Panc1 (cell line): ENCODE results near the gene QRFPR. TPM values are rescaled to one million over a fixed set of nuclear protein-coding genes. Genes with fewer than 3 reads are reported as not detected.

Experiments used
- ATAC-seq: fragments of 200-7000 bp; cut with Tn5 transposase; 2 replicates; pipeline ENCODE4 v1.9.1; 2020; ENCODE audit warnings: mild to moderate bottlenecking, moderate library complexity
- BruUV-seq: library from RNA; stranded (reverse); fragments of 400-500 nt; replicated peaks from 2 replicates; lab custom pipeline; 2021; lab: Mats Ljungman, UMichigan
- CTCF ChIA-PET: fragments of 300-600 bp; sonication (Branson Sonifier 250); formaldehyde crosslinking; loops from one replicate; lab custom pipeline; 2022; ENCODE audit warnings: antibody characterized with exemption; lab: Charles Lee
- POLR2A ChIA-PET: fragments of 300-600 bp; sonication (Branson Sonifier 250); formaldehyde crosslinking; loops from one replicate; lab custom pipeline; 2022; ENCODE audit warnings: antibody characterized with exemption; lab: Charles Lee
- DNase-seq: peaks from one replicate; pipeline ENCODE4 v3.0.0-alpha.2; 2010; ENCODE audit warnings: low read depth, low spot score
- H3K27ac ChIP-seq: 2 replicates; pipeline ENCODE4 v1.5.1; 2011; ENCODE audit warnings: mild to moderate bottlenecking, low read length, inconsistent platforms
- H3K27me3 ChIP-seq: fragments of 200-500 bp; sonication (Bioruptor generic); 2 replicates; pipeline ENCODE4 v1.6.0; 2014; ENCODE audit warnings: low read length, inconsistent platforms; ENCODE audit not compliant: control insufficient read depth, insufficient read depth
- H3K36me3 ChIP-seq: fragments of 200-500 bp; sonication (Bioruptor generic); 2 replicates; pipeline ENCODE4 v1.5.1; 2014; ENCODE audit warnings: inconsistent platforms, mild to moderate bottlenecking, low read length, moderate library complexity; ENCODE audit not compliant: control insufficient read depth, insufficient read depth
- H3K4me1 ChIP-seq: 2 replicates; pipeline ENCODE4 v1.5.1; 2011; ENCODE audit warnings: inconsistent platforms, mild to moderate bottlenecking, low read length, moderate library complexity; ENCODE audit not compliant: control insufficient read depth, insufficient read depth
- H3K4me3 ChIP-seq, 2 experiments: 2 replicates each; pipeline ENCODE4 v1.5.1; 2011 to 2012; ENCODE audit warnings: low read depth in 2 of 2, low read length in 2 of 2, mild to moderate bottlenecking in 2 of 2, inconsistent platforms in 1 of 2, moderate library complexity in 1 of 2
- H3K9me3 ChIP-seq: fragments of 200-500 bp; sonication (Bioruptor generic); 2 replicates; pipeline ENCODE4 v1.5.1; 2014; ENCODE audit warnings: low read depth, mild to moderate bottlenecking, inconsistent platforms, low read length, moderate library complexity; ENCODE audit not compliant: control insufficient read depth, insufficient read depth
- POLR2AphosphoS5 ChIP-seq: IDR thresholded peaks from 2 replicates; pipeline ENCODE4 v1.6.1; 2012; ENCODE audit warnings: mild to moderate bottlenecking, low read depth, low read length, moderate library complexity
- SIN3A ChIP-seq: IDR thresholded peaks from 2 replicates; pipeline ENCODE4 v1.6.1; 2012; ENCODE audit warnings: low read depth, mild to moderate bottlenecking, low read length, moderate library complexity, borderline replicate concordance; ENCODE audit not compliant: insufficient read depth
- TCF7L2 ChIP-seq: IDR thresholded peaks from 2 replicates; pipeline ENCODE4 v1.6.1; 2011; ENCODE audit warnings: mild to moderate bottlenecking, low read depth, low read length, inconsistent platforms
- in situ Hi-C: cut with HindIII; loops from 2 replicates; pipeline ENCODE4 v1.10.0; 2016; ENCODE audit warnings: low sequenced_read_pairs, low pct_unique_long_range_greater_than_20kb
- intact Hi-C: fragments of 100-400 bp; cut with micrococcal nuclease; formaldehyde crosslinking; loops from one replicate; pipeline ENCODE4 v1.10.0; 2022; ENCODE audit not compliant: unreplicated experiment
- total RNA-seq: library from RNA; stranded (reverse); gene quantifications from one replicate; pipeline ENCODE4 v1.2.1, GENCODE V29; 2021; ENCODE audit not compliant: unreplicated experiment
- TF ChIP-seq, protein P1 (sequence below), 2 experiments: IDR thresholded peaks; 2 replicates each; pipeline ENCODE4 v1.6.1; 2011 to 2012; ENCODE audit warnings: low read depth in 2 of 2, control low read depth in 1 of 2, low read length in 1 of 2, mild to moderate bottlenecking in 1 of 2, moderate library complexity in 1 of 2; ENCODE audit not compliant: insufficient read depth in 1 of 2
- TF ChIP-seq, protein P2 (sequence below): fragments of 450-650 bp; IDR thresholded peaks from 2 replicates; pipeline ENCODE4 v1.5.1; 2017; ENCODE audit warnings: mild to moderate bottlenecking

Gene QRFPR
- total RNA-seq, 1 experiment from 2014 or later, result not detected

DNA sequence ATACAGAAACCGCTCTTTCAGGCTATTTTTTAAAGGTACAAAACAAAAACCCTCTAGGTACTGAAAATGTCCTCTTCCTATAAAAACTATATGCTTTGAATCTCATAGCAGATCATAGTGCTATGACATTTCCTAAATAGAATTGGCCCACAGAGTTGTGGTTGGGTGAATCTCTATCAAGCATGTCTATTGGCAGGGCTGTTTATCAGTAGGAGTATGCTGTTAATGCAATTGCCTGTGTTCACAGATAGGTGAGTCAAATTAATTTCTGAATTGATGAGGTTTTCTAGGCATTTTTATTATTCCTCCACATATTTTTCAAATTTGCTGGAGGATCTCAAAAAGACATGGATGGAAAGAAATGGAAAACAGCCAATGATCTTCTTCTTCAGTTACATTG, 73.9 kb downstream of the QRFPR start:
- intact Hi-C loops, result no loop called here
- no peak for ATAC-seq

DNA sequence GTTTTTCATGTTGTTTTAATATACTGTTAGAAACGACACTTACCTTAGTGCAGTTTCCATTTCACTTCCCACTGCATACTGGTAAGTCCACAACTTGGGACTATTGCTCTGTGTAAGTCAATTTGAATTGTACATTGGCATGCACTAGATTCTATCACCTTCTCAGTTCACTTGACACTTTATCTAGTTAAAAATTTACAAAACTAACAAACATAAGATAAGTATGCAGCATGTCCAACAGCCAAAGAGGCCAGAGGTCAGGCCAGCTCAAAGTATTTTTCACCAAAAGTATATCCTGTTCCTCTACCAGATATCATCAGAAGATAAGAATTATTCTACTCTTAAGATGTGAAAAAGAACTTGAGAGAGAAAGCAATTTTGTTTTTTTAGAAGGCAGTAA, 75.9 kb downstream of the QRFPR start:
- DNase-seq (no peak), ATAC-seq (no peak)
- H3K4me3 ChIP-seq, result no peak overlapping the region
- intact Hi-C loops, result no loop called here
- in situ Hi-C loops, result no loop called here
- H3K4me1 ChIP-seq, result no peaks in the 10 kb centered on the region
- H3K27ac ChIP-seq, result no peak overlapping the region
- no peaks in the 10 kb centered on the region for H3K36me3 ChIP-seq
- no peaks in the 10 kb centered on the region for H3K9me3 ChIP-seq
- ChIA-PET POLR2A (no interaction called here), CTCF (no interaction called here)
- TF ChIP-seq POLR2AphosphoS5 (no peak), SIN3A (no peak), TCF7L2 (no peak)
- TF ChIP-seq, protein P1, sequence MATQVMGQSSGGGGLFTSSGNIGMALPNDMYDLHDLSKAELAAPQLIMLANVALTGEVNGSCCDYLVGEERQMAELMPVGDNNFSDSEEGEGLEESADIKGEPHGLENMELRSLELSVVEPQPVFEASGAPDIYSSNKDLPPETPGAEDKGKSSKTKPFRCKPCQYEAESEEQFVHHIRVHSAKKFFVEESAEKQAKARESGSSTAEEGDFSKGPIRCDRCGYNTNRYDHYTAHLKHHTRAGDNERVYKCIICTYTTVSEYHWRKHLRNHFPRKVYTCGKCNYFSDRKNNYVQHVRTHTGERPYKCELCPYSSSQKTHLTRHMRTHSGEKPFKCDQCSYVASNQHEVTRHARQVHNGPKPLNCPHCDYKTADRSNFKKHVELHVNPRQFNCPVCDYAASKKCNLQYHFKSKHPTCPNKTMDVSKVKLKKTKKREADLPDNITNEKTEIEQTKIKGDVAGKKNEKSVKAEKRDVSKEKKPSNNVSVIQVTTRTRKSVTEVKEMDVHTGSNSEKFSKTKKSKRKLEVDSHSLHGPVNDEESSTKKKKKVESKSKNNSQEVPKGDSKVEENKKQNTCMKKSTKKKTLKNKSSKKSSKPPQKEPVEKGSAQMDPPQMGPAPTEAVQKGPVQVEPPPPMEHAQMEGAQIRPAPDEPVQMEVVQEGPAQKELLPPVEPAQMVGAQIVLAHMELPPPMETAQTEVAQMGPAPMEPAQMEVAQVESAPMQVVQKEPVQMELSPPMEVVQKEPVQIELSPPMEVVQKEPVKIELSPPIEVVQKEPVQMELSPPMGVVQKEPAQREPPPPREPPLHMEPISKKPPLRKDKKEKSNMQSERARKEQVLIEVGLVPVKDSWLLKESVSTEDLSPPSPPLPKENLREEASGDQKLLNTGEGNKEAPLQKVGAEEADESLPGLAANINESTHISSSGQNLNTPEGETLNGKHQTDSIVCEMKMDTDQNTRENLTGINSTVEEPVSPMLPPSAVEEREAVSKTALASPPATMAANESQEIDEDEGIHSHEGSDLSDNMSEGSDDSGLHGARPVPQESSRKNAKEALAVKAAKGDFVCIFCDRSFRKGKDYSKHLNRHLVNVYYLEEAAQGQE (IDR thresholded peaks at IDR 0.05; ENCODE audit: insufficient read depth in 1 of 2, low read depth in 2 of 2, low read length in 1 of 2), result no peak
- TF ChIP-seq, protein P2, sequence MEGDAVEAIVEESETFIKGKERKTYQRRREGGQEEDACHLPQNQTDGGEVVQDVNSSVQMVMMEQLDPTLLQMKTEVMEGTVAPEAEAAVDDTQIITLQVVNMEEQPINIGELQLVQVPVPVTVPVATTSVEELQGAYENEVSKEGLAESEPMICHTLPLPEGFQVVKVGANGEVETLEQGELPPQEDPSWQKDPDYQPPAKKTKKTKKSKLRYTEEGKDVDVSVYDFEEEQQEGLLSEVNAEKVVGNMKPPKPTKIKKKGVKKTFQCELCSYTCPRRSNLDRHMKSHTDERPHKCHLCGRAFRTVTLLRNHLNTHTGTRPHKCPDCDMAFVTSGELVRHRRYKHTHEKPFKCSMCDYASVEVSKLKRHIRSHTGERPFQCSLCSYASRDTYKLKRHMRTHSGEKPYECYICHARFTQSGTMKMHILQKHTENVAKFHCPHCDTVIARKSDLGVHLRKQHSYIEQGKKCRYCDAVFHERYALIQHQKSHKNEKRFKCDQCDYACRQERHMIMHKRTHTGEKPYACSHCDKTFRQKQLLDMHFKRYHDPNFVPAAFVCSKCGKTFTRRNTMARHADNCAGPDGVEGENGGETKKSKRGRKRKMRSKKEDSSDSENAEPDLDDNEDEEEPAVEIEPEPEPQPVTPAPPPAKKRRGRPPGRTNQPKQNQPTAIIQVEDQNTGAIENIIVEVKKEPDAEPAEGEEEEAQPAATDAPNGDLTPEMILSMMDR, result no peak
- H3K27me3 ChIP-seq, result no peaks in the 10 kb centered on the region
- BruUV-seq, result no TSS peak

More for the DNA sequence above, 73.9 kb downstream of the QRFPR start:
- in situ Hi-C loops, result no loop called here
- H3K36me3 ChIP-seq, result no peaks in the 10 kb centered on the region
- BruUV-seq, result no TSS peak
- POLR2A ChIA-PET, result no interaction called here
- H3K4me1 ChIP-seq, result no peaks in the 10 kb centered on the region
- TF ChIP-seq, protein P1 (IDR thresholded peaks at IDR 0.05; ENCODE audit: insufficient read depth in 1 of 2, low read depth in 2 of 2, low read length in 1 of 2), result no peak
- no peak for DNase-seq
- no peaks in the 10 kb centered on the region for H3K27me3 ChIP-seq
- H3K4me3 ChIP-seq, result no peak overlapping the region
- CTCF ChIA-PET, result no interaction called here
- H3K27ac ChIP-seq, result no peak overlapping the region
- no peaks in the 10 kb centered on the region for H3K9me3 ChIP-seq
